ENCODE measurements around the gene PIAS4.

DNA sequence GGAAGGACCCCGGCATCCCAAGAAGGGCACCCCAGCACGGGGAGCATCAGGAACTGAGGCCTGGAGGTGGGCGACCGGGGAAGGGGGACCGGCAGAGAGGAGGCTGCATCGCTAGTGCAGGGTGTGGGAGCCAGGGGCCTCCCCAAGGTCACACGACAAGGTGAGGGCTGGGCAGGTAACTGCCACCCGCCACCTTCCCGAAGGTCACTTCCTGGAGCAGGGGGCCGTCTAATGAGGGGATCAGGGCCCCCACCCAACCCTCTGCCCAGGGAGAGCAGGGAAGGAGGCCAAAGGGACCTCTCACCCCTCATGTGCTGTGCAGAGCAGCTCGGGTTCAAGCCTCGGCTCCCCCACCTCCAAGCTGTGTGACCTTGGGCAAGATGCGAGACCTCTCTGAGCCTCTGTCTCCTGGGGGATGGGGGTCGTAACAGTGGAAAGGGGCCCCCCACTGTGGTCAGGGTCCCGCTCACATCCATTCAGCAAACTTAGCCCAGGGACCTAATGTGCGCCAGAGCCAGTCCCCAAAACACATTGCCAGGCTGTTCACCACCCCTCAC, 53.2 kb downstream of the PIAS4 start:
- TF ChIP-seq, protein P1, sequence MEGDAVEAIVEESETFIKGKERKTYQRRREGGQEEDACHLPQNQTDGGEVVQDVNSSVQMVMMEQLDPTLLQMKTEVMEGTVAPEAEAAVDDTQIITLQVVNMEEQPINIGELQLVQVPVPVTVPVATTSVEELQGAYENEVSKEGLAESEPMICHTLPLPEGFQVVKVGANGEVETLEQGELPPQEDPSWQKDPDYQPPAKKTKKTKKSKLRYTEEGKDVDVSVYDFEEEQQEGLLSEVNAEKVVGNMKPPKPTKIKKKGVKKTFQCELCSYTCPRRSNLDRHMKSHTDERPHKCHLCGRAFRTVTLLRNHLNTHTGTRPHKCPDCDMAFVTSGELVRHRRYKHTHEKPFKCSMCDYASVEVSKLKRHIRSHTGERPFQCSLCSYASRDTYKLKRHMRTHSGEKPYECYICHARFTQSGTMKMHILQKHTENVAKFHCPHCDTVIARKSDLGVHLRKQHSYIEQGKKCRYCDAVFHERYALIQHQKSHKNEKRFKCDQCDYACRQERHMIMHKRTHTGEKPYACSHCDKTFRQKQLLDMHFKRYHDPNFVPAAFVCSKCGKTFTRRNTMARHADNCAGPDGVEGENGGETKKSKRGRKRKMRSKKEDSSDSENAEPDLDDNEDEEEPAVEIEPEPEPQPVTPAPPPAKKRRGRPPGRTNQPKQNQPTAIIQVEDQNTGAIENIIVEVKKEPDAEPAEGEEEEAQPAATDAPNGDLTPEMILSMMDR (IDR thresholded peaks at IDR 0.05) = no peak
- TF ChIP-seq POLR2AphosphoS5 (IDR thresholded peaks at IDR 0.05) = no peak
